K562 (cell line): ENCODE data around the gene SCFD2. TPM values are rescaled to one million over a fixed set of nuclear protein-coding genes. Genes with fewer than 3 reads are reported as not detected.

Source experiments
- ATAC-seq: fragments of 200-7000 bp; cut with Tn5 transposase; 3 replicates; pipeline ENCODE4 v1.9.1; 2020; ENCODE audit warnings: moderate library complexity
- BruUV-seq: library from RNA; stranded (reverse); fragments of 400-500 nt; replicated peaks from 2 replicates; lab custom pipeline; 2021; lab: Mats Ljungman, UMichigan
- CTCF ChIA-PET: fragments of 300-600 bp; formaldehyde crosslinking; extraction: SDS; loops from one replicate; lab custom pipeline; 2021; ENCODE audit warnings: low intra/inter-chr PET ratio; lab: Yijun Ruan, JAX
- POLR2A ChIA-PET: fragments of 300-600, 350-650 bp; sonication (Branson Sonifier 250); formaldehyde crosslinking; extraction: SDS; loops from one replicate; lab custom pipeline; 2021; ENCODE audit warnings: antibody characterized with exemption, inconsistent platforms; lab: Yijun Ruan, JAX
- DNase-seq, 4 experiments: peaks; one replicate each; pipeline versions ENCODE4 v3.0.0 to v3.0.0-alpha.2; 2011 to 2018; ENCODE audit warnings: low spot score in 3 of 4, mixed read lengths in 3 of 4; ENCODE audit errors: extremely low read depth in 1 of 4
- FAIRE-seq: peaks from 2 replicates; lab custom pipeline; 2011; peaks lifted over from hg19 to GRCh38; lab: Jason Lieb, UNC
- H2AFZ ChIP-seq: 2 replicates; pipeline ENCODE4 v1.6.0; 2011; ENCODE audit warnings: low read depth, low read length, control low read depth, inconsistent platforms
- H3K27ac ChIP-seq: fragments of 200-600 bp; 3 replicates; pipeline ENCODE4 v1.8.0; 2011; ENCODE audit warnings: low read depth, mild to moderate bottlenecking, control low read depth, inconsistent platforms, low read length, moderate library complexity, mixed read lengths; ENCODE audit errors: extremely low read depth
- H3K27me3 ChIP-seq, 2 experiments: fragments of 300-600 bp in 1 of 2; 2 replicates in 1 of 2; 3 replicates in 1 of 2; pipeline versions ENCODE4 v1.6.0 to v1.8.0; 2011; ENCODE audit warnings: inconsistent platforms in 2 of 2, low read length in 2 of 2, mild to moderate bottlenecking in 1 of 2, mixed read lengths in 1 of 2, moderate library complexity in 1 of 2; ENCODE audit not compliant: control insufficient read depth in 2 of 2, insufficient read depth in 2 of 2
- H3K36me3 ChIP-seq: fragments of 300-600 bp; 3 replicates; pipeline ENCODE4 v1.8.0; 2011; ENCODE audit warnings: mild to moderate bottlenecking, low read length, inconsistent platforms; ENCODE audit not compliant: control insufficient read depth, insufficient read depth
- H3K4me1 ChIP-seq, 2 experiments: fragments of 200-600 bp in 1 of 2; replicated peaks in 1 of 2; 2 replicates in 1 of 2; 3 replicates in 1 of 2; pipeline versions ENCODE4 v1.5.1 to v1.8.0; 2011; ENCODE audit warnings: inconsistent platforms in 2 of 2, low read length in 2 of 2, mild to moderate bottlenecking in 1 of 2, mixed read lengths in 1 of 2, moderate library complexity in 1 of 2; ENCODE audit not compliant: control insufficient read depth in 2 of 2, insufficient read depth in 2 of 2
- H3K4me2 ChIP-seq: 2 replicates; pipeline ENCODE4 v1.6.1; 2011; ENCODE audit warnings: low read length, control low read depth, inconsistent platforms, mixed read lengths; ENCODE audit not compliant: insufficient read depth
- H3K4me3 ChIP-seq: fragments of 200-600 bp; sonication (generic), shearing (Covaris generic); 2 replicates; pipeline ENCODE4 v1.5.1; 2016; ENCODE audit warnings: control low read depth, inconsistent platforms
- H3K79me2 ChIP-seq: fragments of 200-600 bp; 3 replicates; pipeline ENCODE4 v1.8.0; 2011; ENCODE audit warnings: low read length, inconsistent platforms; ENCODE audit not compliant: control insufficient read depth, insufficient read depth
- H3K9ac ChIP-seq, 2 experiments: 2 replicates each; pipeline versions ENCODE4 v1.6.0 to v1.6.1; 2011; ENCODE audit warnings: low read depth in 2 of 2, low read length in 2 of 2, control low read depth in 1 of 2, inconsistent platforms in 1 of 2, mild to moderate bottlenecking in 1 of 2, mixed read lengths in 1 of 2; ENCODE audit not compliant: insufficient read depth in 1 of 2
- H3K9me1 ChIP-seq: one replicate; pipeline ENCODE4 v1.6.0; 2011; ENCODE audit warnings: inconsistent platforms, mild to moderate bottlenecking, low read length, moderate library complexity; ENCODE audit not compliant: control insufficient read depth, insufficient read depth
- H3K9me3 ChIP-seq: replicated peaks from 2 replicates; pipeline ENCODE4 v1.5.1; 2011; ENCODE audit warnings: low read depth, low read length, inconsistent platforms; ENCODE audit not compliant: control insufficient read depth, insufficient read depth
- H4K20me1 ChIP-seq: replicated peaks from 2 replicates; pipeline ENCODE4 v1.6.1; 2011; ENCODE audit warnings: low read length, inconsistent platforms, mixed read lengths; ENCODE audit not compliant: control insufficient read depth, insufficient read depth
- CTCF ChIP-seq, 3 experiments: IDR thresholded peaks in 2 of 3; conservative IDR thresholded peaks in 1 of 3; 2 replicates each; pipeline ENCODE4 v1.5.1; 2011 to 2012; ENCODE audit warnings: low read length in 3 of 3, mild to moderate bottlenecking in 3 of 3, control low read depth in 2 of 3, improper control_type of control experiment in 1 of 3, inconsistent platforms in 1 of 3, low read depth in 1 of 3, mixed read lengths in 1 of 3, moderate library complexity in 1 of 3; ENCODE audit not compliant: insufficient read depth in 2 of 3
- KAT7 ChIP-seq: sonication (generic); formaldehyde crosslinking; IDR thresholded peaks from 2 replicates; pipeline ENCODE4 v1.8.0; 2022; ENCODE audit warnings: missing genetic modification reagents, mild to moderate bottlenecking, borderline replicate concordance
- MAFK ChIP-seq: IDR thresholded peaks from 2 replicates; pipeline ENCODE4 v1.6.1; 2011; ENCODE audit warnings: low read length, improper control_type of control experiment
- NUFIP1 ChIP-seq: fragments of 450-650 bp; IDR thresholded peaks from 2 replicates; pipeline ENCODE4 v1.6.1; 2018; ENCODE audit not compliant: partially characterized antibody
- PHF8 ChIP-seq: fragments of 200-600 bp; sonication (generic); IDR thresholded peaks from 2 replicates; pipeline ENCODE4 v1.6.1; 2012; ENCODE audit warnings: mixed run types, mild to moderate bottlenecking, inconsistent platforms, low read length, moderate library complexity, borderline replicate concordance
- RAD51 ChIP-seq: fragments of 450-650 bp; IDR thresholded peaks from 2 replicates; pipeline ENCODE4 v1.7.1; 2016; ENCODE audit warnings: low read depth, mild to moderate bottlenecking, borderline replicate concordance
- RBM25 ChIP-seq: fragments of 200-400 bp; formaldehyde crosslinking; IDR thresholded peaks from 2 replicates; pipeline ENCODE4 v1.6.1; 2018; ENCODE audit warnings: low read length, low read depth, moderate library complexity; ENCODE audit not compliant: severe bottlenecking
- TCFL5 ChIP-seq: fragments of 250-450 bp; sonication (Bioruptor Pico); conservative IDR thresholded peaks from 2 replicates; pipeline ENCODE4 v1.6.1; 2021; ENCODE audit warnings: mild to moderate bottlenecking, moderate library complexity, matching md5 sums
- ZNF174 ChIP-seq: fragments of 250-450 bp; sonication (Bioruptor Pico); IDR thresholded peaks from 2 replicates; pipeline ENCODE4 v1.4.0; 2020; ENCODE audit warnings: mild to moderate bottlenecking
- WGBS: fragments of 100-300 bp; shearing (Covaris generic); methylation state at CpG from one replicate; pipeline ENCODE4 v1.1.6; 2016; ENCODE audit warnings: low coverage, mixed read lengths; ENCODE audit not compliant: insufficient coverage; ENCODE audit errors: missing lambda C conversion rate; 5-methylcytosine and 5-hydroxymethylcytosine counted together
- in situ Hi-C: fragments of 300-500 bp; cut with MboI; formaldehyde crosslinking; loops from 4 replicates; pipeline ENCODE4 v1.15.0; 2018; ENCODE audit warnings: inconsistent platforms, mixed read lengths
- intact Hi-C: fragments of 100-400 bp; cut with micrococcal nuclease; formaldehyde crosslinking; loops from 2 replicates; pipeline ENCODE4 v1.14.2; 2022
- polyA plus RNA-seq, 8 experiments: library from polyadenylated mRNA; depleted of rRNA in 4 of 8; stranded (reverse) in 5 of 8; unstranded in 3 of 8; fragments of >200 nt; fragmentation: Nextera tagmentation in 2 of 8; fragmentation: Illumina TruSeq in 1 of 8; extraction: Ambion mirVana in 2 of 8; extraction: Trizol in 1 of 8; gene quantifications; 2 replicates each; pipeline versions ENCODE4 v1.2.1 to v1.2.3, GENCODE V29; 2011 to 2014; ENCODE audit warnings: inconsistent platforms in 1 of 8, missing spikeins in 1 of 8
- total RNA-seq, 7 experiments: library from RNA; depleted of rRNA in 6 of 7; stranded (reverse); fragments of >200 nt in 6 of 7; fragmentation: Illumina TruSeq in 2 of 7; extraction: Trizol in 2 of 7; gene quantifications; 2 replicates each; pipeline versions ENCODE4 v1.2.1 to v1.2.3, GENCODE V29; 2011 to 2021; ENCODE audit warnings: low replicate concordance in 1 of 7
- TF ChIP-seq, protein P1 (sequence below): sonication (generic); formaldehyde crosslinking; IDR thresholded peaks from 2 replicates; pipeline ENCODE4 v1.8.0; 2022; ENCODE audit warnings: missing genetic modification reagents, mild to moderate bottlenecking, borderline replicate concordance

Gene SCFD2
- total and polyA plus RNA-seq, 9 of the 15 experiments (the other 6 are each of a cell fraction or from before 2014, with no cell fraction given): 5.7 to 30.3 (median 22.8) TPM

DNA sequence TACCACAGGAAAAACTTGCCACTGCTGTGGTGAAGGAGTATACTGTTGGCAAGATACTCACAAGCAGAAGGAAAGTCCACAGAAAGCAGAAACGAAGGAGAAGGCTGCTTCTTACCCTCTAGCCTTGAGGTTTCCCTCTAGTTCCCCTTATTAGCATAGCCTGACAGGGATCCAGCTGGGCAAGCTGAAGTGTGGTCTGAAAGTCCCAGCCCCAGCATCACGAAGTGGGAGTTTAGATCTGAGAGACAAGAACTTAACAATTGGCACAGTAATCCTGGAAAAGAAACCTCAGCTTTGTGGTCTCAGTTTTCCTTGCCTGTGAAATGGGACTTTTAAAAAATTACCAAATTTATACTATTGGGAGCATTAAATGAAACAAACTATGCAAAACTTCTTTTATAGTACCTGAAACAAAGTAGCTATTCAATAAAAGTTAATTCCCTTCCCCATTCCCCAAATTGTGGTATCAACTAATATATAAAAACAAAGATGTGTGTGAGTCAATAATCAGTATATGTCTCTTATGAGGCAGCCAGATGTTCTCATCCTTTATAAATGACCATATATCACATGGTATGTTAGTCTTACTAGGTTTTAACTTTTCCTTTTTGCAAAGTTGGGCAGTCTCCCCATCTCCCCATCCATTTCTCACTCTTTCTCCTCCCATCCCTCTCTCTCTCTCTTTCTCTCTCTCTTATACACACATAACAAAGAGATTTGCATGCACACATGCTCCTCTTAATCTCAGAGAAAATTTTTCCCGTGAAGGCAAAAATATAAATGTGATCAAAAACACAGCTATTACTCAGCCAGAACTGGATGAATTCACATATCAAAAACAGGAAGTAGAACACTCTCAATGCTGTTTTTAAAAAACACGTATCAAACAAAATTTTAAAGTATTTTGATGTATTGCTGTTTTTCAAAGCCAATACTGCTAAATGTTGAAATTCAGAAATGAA is 57.8 kb downstream of the SCFD2 start:
- WGBS: 54% methylated on average over 4 of the region's 4 CpGs
- Histone ChIP-seq H3K36me3 (peaks cover 16% of the 10 kb centered on the region; the same call in 2 of the 3 replicates), H3K4me1 (no peaks in the 10 kb centered on the region), H3K79me2 (no peaks in the 10 kb centered on the region), H3K27me3 (no peaks in the 10 kb centered on the region), H3K4me3 (no peak overlapping the region), H3K9me1 (no peaks in the 10 kb centered on the region), H2AFZ (no peak overlapping the region), H3K4me2 (no peak overlapping the region), H3K27ac (no peak overlapping the region), H3K9ac (no peak overlapping the region), H4K20me1 (no peaks in the 10 kb centered on the region), H3K9me3 (no peaks in the 10 kb centered on the region)
- ATAC-seq (no peak), DNase-seq (no peak), FAIRE-seq (no peak)
- TF ChIP-seq PHF8: no peak
- peak; percentile 91 for TF ChIP-seq RBM25
- in situ Hi-C loops (no loop called here), intact Hi-C loops (no loop called here)
- ChIA-PET CTCF (no interaction called here), POLR2A (no interaction called here)
- no TSS peak for BruUV-seq

DNA sequence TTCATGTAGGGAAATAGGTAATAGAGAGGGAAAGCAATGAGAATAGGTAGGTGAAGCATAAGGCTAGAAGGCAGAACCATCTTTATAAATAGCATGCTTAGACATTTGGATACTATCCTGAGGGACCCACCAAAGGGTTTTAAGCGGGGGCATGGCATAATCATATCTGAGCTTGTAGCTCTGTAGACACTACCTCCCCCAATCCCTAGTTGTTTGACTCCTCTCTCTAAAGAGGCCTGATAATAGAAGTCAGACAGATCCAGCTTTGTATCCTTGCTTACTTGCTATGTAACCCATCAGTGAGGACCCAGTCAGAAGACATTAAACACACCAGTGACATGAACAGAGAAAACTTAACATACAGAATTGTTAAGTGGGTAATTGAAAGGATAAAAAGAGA is 58.7 kb downstream of the SCFD2 start:
- BruUV-seq: no TSS peak
- CTCF ChIA-PET: no interaction called here
- Histone ChIP-seq H3K9ac (no peak overlapping the region), H3K36me3 (peaks cover 13% of the 10 kb centered on the region; the same call in 2 of the 3 replicates), H3K4me3 (no peak overlapping the region), H3K9me3 (no peaks in the 10 kb centered on the region), H3K79me2 (no peaks in the 10 kb centered on the region), H3K27me3 (no peaks in the 10 kb centered on the region), H3K27ac (no peak overlapping the region), H2AFZ (no peak overlapping the region), H3K4me2 (no peak overlapping the region), H3K9me1 (no peaks in the 10 kb centered on the region), H4K20me1 (no peaks in the 10 kb centered on the region), H3K4me1 (no peaks in the 10 kb centered on the region)
- POLR2A ChIA-PET: no interaction called here
- ATAC-seq (no peak), FAIRE-seq (no peak), DNase-seq (no peak)
- intact Hi-C loops: no loop called here
- 70% methylated on average over 1 of the region's 1 CpG for WGBS
- in situ Hi-C loops: no loop called here
- TF ChIP-seq MAFK: no peak
- no peak for TF ChIP-seq TCFL5 (CRISPR knock-in tag)
- no peak for TF ChIP-seq CTCF (IDR thresholded peaks at IDR 0.05 in 2 of 3, conservative IDR thresholded peaks at IDR 0.05 in 1 of 3; ENCODE audit: insufficient read depth in 2 of 3, low read depth in 1 of 3, low read length in 3 of 3)
- TF ChIP-seq RAD51: no peak
- TF ChIP-seq ZNF174: no peak
- TF ChIP-seq, protein P1, sequence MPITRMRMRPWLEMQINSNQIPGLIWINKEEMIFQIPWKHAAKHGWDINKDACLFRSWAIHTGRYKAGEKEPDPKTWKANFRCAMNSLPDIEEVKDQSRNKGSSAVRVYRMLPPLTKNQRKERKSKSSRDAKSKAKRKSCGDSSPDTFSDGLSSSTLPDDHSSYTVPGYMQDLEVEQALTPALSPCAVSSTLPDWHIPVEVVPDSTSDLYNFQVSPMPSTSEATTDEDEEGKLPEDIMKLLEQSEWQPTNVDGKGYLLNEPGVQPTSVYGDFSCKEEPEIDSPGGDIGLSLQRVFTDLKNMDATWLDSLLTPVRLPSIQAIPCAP (CRISPR knock-in tag): no peak
- TF ChIP-seq KAT7 (CRISPR knock-in tag): no peak
- no peak for TF ChIP-seq NUFIP1
